ENCODE results near the gene HNRNPF. TPM values are rescaled to one million over a fixed set of nuclear protein-coding genes. Genes with fewer than 3 reads are reported as not detected.
A peak's percentile ranks its signal among the peaks of the same experiment; 100 is the strongest.

The HNRNPF gene
- total RNA-seq, 6 experiments from 2014 or later: 106 to 160 (median 121) TPM

DNA sequence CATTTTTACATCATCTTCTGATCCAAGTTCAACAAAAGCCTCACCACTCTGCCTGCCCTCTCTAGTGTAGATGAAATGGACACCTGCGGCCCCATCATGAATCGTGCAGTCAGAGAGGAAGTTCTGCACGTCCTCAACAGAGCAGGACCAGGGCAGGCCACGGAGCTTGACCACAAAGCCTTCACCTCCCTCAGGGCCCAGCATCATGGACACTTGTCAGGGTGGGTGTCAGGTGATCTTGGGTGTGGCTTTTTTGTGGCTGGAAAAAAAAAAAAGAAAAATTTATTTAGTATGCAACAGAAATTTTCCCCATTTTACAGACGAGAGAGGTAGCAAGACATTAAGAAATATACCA lies 21.3 kb downstream of the HNRNPF start:
- intact Hi-C loops (cut with DNase I): no loop called here
- DNase-seq: peak in 1 of 3 donors; percentile 24
- 53% methylated on average over 1 of the region's 5 CpGs for WGBS (ENCODE audit: insufficient coverage, low coverage, low lambda C conversion rate, missing lambda C conversion rate)
- no peaks in the 10 kb centered on the region for H3K9me3 ChIP-seq
- TF ChIP-seq, protein P1, sequence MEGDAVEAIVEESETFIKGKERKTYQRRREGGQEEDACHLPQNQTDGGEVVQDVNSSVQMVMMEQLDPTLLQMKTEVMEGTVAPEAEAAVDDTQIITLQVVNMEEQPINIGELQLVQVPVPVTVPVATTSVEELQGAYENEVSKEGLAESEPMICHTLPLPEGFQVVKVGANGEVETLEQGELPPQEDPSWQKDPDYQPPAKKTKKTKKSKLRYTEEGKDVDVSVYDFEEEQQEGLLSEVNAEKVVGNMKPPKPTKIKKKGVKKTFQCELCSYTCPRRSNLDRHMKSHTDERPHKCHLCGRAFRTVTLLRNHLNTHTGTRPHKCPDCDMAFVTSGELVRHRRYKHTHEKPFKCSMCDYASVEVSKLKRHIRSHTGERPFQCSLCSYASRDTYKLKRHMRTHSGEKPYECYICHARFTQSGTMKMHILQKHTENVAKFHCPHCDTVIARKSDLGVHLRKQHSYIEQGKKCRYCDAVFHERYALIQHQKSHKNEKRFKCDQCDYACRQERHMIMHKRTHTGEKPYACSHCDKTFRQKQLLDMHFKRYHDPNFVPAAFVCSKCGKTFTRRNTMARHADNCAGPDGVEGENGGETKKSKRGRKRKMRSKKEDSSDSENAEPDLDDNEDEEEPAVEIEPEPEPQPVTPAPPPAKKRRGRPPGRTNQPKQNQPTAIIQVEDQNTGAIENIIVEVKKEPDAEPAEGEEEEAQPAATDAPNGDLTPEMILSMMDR (IDR thresholded peaks at IDR 0.05): no peak
- TF ChIP-seq POLR2A (IDR thresholded peaks at IDR 0.05): no peak
- peaks cover 22 to 72% (median 46%) of the 10 kb centered on the region in 4 donors for H3K36me3 ChIP-seq
- H3K27me3 ChIP-seq: no peaks in the 10 kb centered on the region
- H3K4me1 ChIP-seq: no peaks in the 10 kb centered on the region
- no peak overlapping the region for H3K4me3 ChIP-seq
- ATAC-seq: no peak
- H3K27ac ChIP-seq: no peak overlapping the region

DNA sequence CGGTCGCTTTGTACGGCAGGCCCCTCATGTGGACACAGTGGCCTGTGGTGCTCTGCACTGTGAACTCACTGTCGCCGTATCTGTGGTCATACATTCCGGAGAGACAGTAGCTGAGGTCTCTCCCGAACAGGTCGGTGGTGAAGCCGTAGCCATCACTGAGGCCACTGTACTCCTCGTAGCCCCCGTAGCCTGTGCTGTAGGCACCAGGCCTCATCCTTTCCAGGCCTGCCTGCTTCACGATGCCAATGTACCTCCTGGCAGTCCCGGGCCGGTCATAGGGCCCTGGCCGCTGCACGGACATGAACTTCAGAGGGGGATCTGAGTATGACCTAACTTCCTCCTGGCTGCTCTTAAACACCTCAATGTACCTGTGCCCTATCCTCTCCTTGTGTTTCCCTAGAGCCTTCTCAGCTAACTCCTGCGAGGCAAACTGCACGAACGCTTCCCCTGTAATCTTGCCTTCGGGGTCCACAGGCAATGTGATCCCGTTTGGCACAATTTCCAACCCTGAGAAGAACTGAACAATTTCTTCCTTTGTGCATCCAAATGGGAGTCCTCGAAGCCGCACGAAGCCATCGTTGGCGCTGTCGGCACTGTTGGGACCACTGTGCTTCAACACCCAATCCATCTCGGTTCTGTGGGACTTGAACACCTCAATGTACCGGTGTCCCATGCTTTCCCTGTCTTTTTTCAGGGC lies 21.9 kb downstream of the HNRNPF start:
- intact Hi-C loops (cut with DNase I): no loop called here
- H3K4me3 ChIP-seq: no peak overlapping the region
- no peak for TF ChIP-seq POLR2A (IDR thresholded peaks at IDR 0.05)
- TF ChIP-seq, protein P1 (IDR thresholded peaks at IDR 0.05): no peak
- no peaks in the 10 kb centered on the region for H3K27me3 ChIP-seq
- no peaks in the 10 kb centered on the region for H3K9me3 ChIP-seq
- H3K36me3 ChIP-seq: peaks cover 22 to 67% (median 43%) of the 10 kb centered on the region in 4 donors
- DNase-seq (peak in 1 of 3 donors; percentile 50), ATAC-seq (peak in 1 of 4 donors; percentile 8)
- no peaks in the 10 kb centered on the region for H3K4me1 ChIP-seq
- H3K27ac ChIP-seq: no peak overlapping the region
- WGBS (ENCODE audit: insufficient coverage, low coverage, low lambda C conversion rate, missing lambda C conversion rate): 93% methylated on average over 8 of the region's 29 CpGs

DNA sequence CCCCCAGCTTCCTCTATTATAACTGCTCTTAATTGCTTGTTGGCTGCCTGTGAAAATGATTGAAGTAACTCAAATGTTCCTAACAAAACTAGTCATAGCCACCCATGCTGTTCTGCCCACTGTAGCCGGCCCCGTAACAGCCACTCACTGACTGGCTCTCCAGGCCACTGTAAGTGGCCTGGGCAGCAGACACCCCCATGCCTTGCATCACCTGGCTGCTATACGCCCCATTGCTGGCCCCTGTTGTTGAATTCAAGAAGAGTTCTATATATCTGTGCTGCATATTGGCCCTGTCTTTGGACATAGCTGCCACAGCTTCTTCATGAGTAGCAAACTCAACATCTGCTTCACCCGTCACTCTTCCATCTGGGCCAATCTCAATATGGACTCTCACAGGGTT lies 22.4 kb downstream of the HNRNPF start:
- TF ChIP-seq, protein P1 (IDR thresholded peaks at IDR 0.05): no peak
- TF ChIP-seq POLR2A (IDR thresholded peaks at IDR 0.05): no peak
- peak in 1 of 3 donors; percentile 23 for DNase-seq
- intact Hi-C loops (cut with DNase I): no loop called here
- no peaks in the 10 kb centered on the region for H3K27me3 ChIP-seq
- no peaks in the 10 kb centered on the region for H3K4me1 ChIP-seq
- peak in 1 of 4 donors; percentile 6 for ATAC-seq
- H3K27ac ChIP-seq: no peak overlapping the region
- H3K4me3 ChIP-seq: no peak overlapping the region
- no CpG with 5 or more reads among the region's 4 CpGs for WGBS (ENCODE audit: insufficient coverage, low coverage, low lambda C conversion rate, missing lambda C conversion rate)
- peaks cover 22 to 61% (median 40%) of the 10 kb centered on the region in 4 donors for H3K36me3 ChIP-seq
- no peaks in the 10 kb centered on the region for H3K9me3 ChIP-seq

DNA sequence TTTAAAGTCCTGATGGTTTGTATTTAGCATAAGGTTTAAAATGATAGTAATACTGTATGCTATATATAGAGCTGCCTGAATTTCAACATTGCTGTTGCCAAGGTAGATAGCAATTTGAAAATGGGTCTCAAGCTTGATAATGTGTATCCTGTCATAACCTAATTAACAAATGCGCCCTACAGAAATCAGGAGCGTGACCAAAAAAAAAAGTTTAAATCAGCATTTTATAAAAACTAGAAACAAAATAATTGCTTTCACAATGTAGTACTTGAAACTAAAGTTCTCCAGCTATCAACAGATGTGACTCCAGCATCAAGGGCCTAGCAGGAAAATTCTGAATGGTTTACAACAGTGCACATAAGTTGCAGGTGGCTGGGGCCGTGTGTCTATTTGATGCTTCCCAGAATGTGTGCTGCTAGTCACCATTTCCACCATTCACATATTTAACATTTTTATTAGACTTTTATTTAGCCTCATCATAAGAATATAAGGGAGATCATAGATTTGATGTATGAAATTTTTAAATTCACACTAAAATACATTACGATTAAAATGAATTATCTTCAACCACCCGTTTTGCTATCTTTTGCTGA lies 23.5 kb downstream of the HNRNPF start:
- DNase-seq: no peak
- intact Hi-C loops (cut with DNase I): no loop called here
- no peaks in the 10 kb centered on the region for H3K9me3 ChIP-seq
- no peak overlapping the region for H3K4me3 ChIP-seq
- H3K36me3 ChIP-seq: peaks cover 22 to 51% (median 35%) of the 10 kb centered on the region in 4 donors
- H3K27ac ChIP-seq: no peak overlapping the region
- no peak for ATAC-seq
- no peaks in the 10 kb centered on the region for H3K4me1 ChIP-seq
- 75% methylated on average over 5 of the region's 5 CpGs for WGBS (ENCODE audit: insufficient coverage, low coverage, low lambda C conversion rate, missing lambda C conversion rate)
- H3K27me3 ChIP-seq: no peaks in the 10 kb centered on the region
- TF ChIP-seq, protein P1 (IDR thresholded peaks at IDR 0.05): no peak
- no peak for TF ChIP-seq POLR2A (IDR thresholded peaks at IDR 0.05)
